Uterus (tissue), 2 donors: ENCODE measurements around the gene SFXN4.

ENCODE experiments used
- CTCF ChIP-seq, 4 experiments: fragments of 200-600 bp in 2 of 4; fragments of 450-650 bp in 2 of 4; sonication (generic) in 2 of 4; IDR thresholded peaks; one replicate each; pipeline ENCODE4 v1.5.1; 2016 to 2019; ENCODE audit warnings: antibody characterized with exemption in 4 of 4, mild to moderate bottlenecking in 2 of 4, moderate library complexity in 1 of 4
- POLR2A ChIP-seq, 2 donors: fragments of 450-650 bp; IDR thresholded peaks; one replicate each; pipeline ENCODE4 v1.6.1; 2016; ENCODE audit warnings: antibody characterized with exemption in 2 of 2, mild to moderate bottlenecking in 1 of 2, moderate library complexity in 1 of 2

- TF ChIP-seq CTCF (IDR thresholded peaks at IDR 0.05) (no peak), POLR2A (IDR thresholded peaks at IDR 0.05) (no peak)
These were observed 40.5 kb upstream of the SFXN4 start for GRCh38 chr10:119205894-119206602.
